ENCODE data around the gene NEDD8.

DNA sequence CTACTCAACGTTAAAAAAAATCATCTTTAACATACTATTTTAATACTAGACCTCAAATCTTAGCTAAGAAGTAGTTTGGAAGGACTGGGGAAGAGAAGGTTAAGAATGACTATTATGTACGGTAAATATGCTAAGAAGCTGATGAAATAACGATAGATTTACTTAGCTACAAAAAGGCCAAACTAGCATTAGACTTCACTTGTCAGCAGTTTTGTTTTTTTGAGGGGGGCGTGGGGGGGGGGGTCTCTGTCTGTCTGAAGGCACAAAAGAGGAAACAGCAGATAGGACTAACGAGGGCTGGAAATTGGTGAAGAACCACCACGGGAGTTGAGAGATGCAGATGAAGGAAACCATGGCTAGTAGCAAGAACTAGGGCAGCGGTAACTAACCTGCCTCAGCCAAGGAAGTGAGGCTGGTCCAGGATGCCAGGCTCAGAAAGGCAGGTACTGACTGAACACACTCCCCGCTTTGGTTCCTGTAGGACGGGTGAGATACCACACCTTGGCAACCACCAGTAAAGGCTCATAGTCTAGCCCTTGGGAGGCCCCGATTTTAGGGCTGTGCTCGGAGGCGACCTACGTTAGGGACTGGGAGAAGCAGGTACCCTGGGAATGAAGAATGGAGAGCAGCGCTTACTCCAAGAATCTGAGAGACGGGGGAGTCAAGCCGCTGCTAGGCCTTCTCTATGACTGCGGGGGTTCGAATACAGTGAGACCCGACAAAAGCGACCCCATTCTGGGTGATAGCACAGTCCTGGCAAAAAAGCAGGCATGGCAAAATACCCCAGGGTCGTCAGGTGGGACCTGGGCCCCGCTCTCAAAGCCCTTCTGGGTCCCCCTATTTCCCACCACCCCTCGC is 675 bp downstream of the NEDD8 start:
- TF ChIP-seq, protein P1, sequence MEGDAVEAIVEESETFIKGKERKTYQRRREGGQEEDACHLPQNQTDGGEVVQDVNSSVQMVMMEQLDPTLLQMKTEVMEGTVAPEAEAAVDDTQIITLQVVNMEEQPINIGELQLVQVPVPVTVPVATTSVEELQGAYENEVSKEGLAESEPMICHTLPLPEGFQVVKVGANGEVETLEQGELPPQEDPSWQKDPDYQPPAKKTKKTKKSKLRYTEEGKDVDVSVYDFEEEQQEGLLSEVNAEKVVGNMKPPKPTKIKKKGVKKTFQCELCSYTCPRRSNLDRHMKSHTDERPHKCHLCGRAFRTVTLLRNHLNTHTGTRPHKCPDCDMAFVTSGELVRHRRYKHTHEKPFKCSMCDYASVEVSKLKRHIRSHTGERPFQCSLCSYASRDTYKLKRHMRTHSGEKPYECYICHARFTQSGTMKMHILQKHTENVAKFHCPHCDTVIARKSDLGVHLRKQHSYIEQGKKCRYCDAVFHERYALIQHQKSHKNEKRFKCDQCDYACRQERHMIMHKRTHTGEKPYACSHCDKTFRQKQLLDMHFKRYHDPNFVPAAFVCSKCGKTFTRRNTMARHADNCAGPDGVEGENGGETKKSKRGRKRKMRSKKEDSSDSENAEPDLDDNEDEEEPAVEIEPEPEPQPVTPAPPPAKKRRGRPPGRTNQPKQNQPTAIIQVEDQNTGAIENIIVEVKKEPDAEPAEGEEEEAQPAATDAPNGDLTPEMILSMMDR (IDR thresholded peaks at IDR 0.05 in 8 of 11, conservative IDR thresholded peaks at IDR 0.05 in 3 of 11), result no peak
- no peak for TF ChIP-seq POLR2AphosphoS5 (IDR thresholded peaks at IDR 0.05)

All from spleen (tissue), 7 donors.